GF-D8 (cell line): ENCODE measurements around the gene CACNA1E.

Source experiments
- DNase-seq: peaks from one replicate; lab custom pipeline; 2025; lab: John Stamatoyannopoulos, UW

CACNA1E gene

DNA sequence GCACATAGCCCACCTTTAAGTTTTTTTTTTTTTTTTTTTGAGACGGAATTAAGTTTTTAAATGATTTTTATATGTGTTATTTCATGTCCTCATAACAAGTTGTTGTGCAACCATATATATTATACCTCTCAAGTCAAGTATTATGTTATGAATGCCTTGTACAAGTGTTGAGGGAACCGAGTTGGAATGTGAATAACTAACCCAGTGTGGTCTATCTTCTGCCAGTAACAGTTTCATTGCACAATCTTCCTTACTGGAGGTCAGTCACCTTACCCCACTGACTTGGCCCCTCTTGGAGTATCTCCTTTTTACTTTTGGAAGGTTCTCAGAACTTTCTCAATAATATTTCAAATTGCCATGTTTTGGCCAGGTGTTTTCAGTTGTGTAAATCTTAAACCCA lies 201.9 kb downstream of the CACNA1E start:
- DNase-seq, result no peak

GRCh38 chr1:181701891-181702290 lies 218.6 kb downstream of the CACNA1E start:
- no peak for DNase-seq

DNA sequence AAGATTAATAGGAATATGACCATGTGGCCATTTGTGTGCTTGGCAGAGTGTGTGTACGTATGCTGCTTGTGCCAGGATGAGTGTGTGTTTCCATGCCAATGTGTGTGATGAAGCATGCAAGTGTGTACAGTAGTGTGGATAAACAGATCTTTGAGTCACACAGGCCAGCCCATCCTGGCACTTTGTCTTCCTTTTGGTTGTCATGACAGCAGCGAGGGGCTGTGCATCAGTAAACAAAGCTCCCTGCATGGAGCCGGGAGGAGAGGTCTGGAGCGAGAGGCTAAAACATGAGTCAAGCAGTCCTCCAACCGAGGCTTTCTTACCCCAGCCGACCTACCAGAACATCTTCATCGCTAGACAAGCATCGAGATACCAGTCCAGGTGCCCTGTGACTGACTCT lies 221.2 kb downstream of the CACNA1E start:
- DNase-seq, result no peak

DNA sequence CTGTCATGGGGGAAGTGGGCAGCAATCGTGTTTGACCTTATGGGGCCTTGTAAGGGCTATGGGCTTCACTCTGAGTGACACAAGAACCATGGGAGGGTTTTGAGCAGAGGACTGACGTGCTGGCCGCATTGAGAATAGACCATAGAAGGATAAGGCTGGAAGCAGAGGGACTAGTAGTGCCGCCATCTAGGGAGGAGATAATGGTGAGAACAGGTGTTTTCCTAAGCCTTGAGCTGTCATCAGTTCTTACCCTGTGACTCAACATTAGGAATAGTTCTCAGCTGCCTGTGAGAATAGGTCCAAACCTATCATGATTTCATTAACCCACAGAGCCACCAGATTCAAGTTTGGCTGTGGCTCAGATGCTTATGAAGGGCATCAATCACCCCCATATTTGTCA lies 228.5 kb downstream of the CACNA1E start:
- no peak for DNase-seq

DNA sequence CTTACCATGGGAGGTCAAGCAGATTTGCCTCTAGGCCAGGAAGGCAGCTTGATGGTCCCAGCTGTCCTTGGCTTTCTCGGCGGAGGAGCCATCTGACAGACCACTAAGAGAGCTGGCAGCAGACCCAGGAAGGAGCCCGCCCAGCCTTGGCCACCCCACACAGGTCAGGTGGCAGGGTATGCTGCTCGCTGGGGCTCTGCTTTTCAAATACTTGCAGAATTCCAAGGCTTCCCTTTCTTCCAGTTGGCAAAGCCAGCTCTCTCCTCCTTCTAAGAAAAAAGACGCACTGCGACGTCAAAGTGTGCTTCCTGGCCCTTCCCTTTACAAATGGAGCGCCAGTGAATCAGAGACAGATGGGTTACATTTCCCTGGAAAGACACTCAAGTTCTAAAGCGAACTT lies 229.4 kb downstream of the CACNA1E start:
- DNase-seq, result no peak

- DNase-seq, result no peak
Observed at GRCh38 chr1:181714428-181714827, 231.1 kb downstream of the CACNA1E start.

- no peak for DNase-seq
Observed at GRCh38 chr1:181718034-181718433, 234.7 kb downstream of the CACNA1E start.

- DNase-seq, result no peak
Observed at GRCh38 chr1:181726320-181727012, 243.1 kb downstream of the CACNA1E start.

GRCh38 chr1:181730606-181731005 lies 247.3 kb downstream of the CACNA1E start:
- DNase-seq, result no peak

DNA sequence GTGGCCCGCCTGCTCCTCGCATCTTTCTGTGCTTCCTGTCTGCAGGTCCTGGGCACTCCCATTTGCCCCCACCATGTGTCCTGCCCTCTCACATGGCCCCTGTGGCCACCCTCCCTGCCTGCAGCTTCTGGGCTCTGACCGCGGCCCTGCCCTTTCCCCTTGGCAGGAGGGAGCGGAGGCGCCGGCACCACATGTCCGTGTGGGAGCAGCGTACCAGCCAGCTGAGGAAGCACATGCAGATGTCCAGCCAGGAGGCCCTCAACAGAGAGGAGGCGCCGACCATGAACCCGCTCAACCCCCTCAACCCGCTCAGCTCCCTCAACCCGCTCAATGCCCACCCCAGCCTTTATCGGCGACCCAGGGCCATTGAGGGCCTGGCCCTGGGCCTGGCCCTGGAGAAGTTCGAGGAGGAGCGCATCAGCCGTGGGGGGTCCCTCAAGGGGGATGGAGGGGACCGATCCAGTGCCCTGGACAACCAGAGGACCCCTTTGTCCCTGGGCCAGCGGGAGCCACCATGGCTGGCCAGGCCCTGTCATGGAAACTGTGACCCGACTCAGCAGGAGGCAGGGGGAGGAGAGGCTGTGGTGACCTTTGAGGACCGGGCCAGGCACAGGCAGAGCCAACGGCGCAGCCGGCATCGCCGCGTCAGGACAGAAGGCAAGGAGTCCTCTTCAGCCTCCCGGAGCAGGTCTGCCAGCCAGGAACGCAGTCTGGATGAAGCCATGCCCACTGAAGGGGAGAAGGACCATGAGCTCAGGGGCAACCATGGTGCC lies 249.1 kb downstream of the CACNA1E start:
- DNase-seq, result no peak

GRCh38 chr1:181733486-181733885 lies 250.2 kb downstream of the CACNA1E start:
- no peak for DNase-seq

GRCh38 chr1:181737056-181737455 lies 253.7 kb downstream of the CACNA1E start:
- DNase-seq, result no peak

DNA sequence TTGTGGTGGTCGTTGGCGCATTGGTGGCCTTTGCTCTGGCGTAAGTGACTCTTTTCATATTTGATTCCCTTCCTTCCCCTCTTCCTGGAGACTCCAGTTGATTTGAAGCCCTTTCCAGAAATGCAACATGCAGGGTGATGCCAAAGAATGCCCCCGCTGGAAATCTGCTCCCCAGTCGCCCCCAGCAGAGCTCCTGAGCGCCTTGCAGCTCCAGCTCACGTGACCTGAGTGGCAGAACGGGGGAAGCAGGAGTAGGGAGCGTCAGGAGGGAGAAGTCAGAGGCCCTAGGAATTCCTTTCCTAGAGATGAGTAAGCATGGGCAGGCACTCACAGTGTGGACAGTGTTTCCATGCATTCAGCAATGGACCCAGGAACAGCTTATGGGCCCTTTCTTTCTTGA lies 255.9 kb downstream of the CACNA1E start:
- DNase-seq, result no peak

- DNase-seq, result no peak
Observed at GRCh38 chr1:181742426-181742825, 259.1 kb downstream of the CACNA1E start.

- no peak for DNase-seq
Observed at GRCh38 chr1:181743878-181744312, 260.6 kb downstream of the CACNA1E start.

- no peak for DNase-seq
Observed at GRCh38 chr1:181746224-181746623, 262.9 kb downstream of the CACNA1E start.

DNA sequence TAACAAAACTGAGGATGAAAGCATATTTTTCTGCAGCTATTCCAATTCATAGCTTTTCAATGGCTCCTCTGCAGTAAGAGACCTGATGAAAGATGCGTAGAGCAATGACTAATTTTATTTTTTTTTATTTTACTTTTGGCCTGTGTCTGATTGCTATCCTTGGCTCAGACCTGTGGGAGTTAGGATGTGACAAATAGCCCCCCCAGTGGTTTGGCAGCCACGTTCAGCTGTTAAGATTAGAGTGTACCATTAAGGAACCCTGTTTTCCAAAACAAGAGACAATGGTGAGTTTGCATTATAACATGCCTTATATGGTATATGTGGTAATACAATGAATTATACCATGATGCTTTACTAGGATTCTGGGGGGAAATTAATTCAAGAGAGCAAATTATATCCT lies 264.7 kb downstream of the CACNA1E start:
- no peak for DNase-seq

DNA sequence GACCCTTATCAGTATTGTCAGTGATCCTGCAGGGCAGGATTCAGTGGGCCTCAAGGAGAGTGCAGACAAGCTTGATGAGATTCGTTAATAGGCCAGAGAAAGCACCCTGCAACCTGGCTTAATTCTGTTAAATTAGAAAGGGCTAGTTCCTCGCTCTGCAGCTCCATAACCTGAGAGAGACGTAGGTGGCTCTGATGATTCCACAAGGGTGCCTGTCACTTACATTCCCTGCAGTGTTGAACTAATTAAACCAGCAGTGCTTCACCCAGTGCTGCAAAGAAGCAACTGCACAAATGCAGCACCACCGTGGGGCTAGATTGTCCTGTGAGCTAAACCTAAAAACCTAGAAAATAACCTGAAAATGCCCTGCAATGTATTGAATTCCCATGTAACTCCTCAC lies 270.8 kb downstream of the CACNA1E start:
- no peak for DNase-seq

DNA sequence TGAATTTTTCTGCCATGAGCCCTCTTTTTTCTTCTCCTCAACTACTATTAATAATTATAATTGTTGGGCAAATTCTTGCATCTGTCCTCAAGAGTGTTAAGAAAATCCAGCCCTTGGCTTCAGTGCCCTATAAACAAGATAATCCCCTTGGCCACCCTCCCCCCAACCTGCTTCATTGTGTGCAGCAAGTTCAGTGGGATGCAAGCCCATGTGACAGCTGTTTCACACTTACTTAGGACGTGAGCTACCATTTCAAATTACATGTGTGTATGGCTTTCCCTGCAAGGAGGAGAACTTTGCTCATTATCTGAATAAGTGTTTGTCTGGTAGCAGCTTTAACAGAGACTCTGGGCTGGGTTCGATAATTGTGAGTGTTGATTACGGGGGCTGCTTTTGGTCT lies 276.2 kb downstream of the CACNA1E start:
- DNase-seq, result no peak

DNA sequence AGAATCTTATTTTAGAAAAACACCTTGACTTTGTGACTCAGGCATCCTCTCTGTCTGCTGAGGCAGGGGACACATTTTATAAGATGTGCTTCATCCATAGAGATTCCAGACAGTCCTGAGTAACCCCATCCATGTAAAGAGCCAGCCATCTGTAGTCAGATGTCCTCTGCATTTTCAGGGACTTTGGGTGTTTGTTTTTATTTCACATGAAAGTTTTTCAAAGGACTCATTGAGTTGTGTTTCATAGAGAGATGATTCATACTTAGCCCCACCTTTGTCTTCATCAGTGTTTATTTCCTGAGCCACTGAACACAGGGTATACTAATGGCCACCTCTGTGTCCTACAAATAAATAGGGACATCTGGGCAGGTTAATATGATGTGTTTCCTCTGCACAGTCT lies 280.4 kb downstream of the CACNA1E start:
- DNase-seq, result no peak

DNA sequence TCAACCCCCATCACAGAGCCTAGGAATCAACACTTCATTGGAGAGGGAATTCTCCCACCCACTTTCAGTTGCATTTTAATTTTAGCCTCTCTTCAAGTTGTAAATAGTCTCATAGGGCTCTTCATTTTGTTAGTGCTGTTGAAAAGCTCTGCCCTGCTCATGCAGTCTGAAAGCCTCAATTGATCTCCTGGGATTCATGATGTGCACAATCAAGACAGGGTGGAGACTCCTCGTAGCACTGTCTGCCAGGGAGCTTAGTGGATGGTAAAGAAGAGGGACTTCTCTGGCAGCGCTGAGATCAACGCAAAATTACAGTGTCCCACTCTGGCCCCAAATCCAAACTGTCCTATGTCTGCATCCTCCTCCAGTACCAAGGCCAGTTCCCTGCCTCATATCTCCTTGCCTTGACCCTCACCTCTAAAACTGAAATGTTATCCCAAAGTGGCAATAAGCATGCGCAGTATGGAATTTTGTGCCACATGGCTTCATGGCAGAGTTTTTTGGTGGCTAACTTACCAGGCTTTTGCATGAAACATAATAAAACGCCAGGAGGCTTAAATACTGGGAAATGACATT lies 282.2 kb downstream of the CACNA1E start:
- no peak for DNase-seq

GRCh38 chr1:181767001-181767708 lies 283.8 kb downstream of the CACNA1E start:
- no peak for DNase-seq
